ENCODE results near the gene GDI2. TPM values are rescaled to one million over a fixed set of nuclear protein-coding genes. Genes with fewer than 3 reads are reported as not detected.
"Not testable (repeated sequence)": the region's sequence is repeated elsewhere in the genome, so short reads cannot be mapped to it uniquely, and the experiment has no call there.

The GDI2 gene
- total RNA-seq, 6 experiments from 2014 or later, result 248 to 267 (median 259) TPM

GRCh38 chr10:5840314-5841307, 27.4 kb upstream of the GDI2 start:
- no peaks in the 10 kb centered on the region for H3K9me3 Mint-ChIP-seq
- DNase-seq, result no peak
- H3K4me1 Mint-ChIP-seq (ENCODE audit: low read depth), result peaks cover 13% of the 10 kb centered on the region
- H3K27me3 Mint-ChIP-seq (ENCODE audit: insufficient read depth), result peaks cover 4% of the 10 kb centered on the region
- no peaks in the 10 kb centered on the region for H3K36me3 Mint-ChIP-seq (ENCODE audit: low read depth)
- H3K27ac Mint-ChIP-seq, result no peak overlapping the region
- no peak overlapping the region for H3K4me3 Mint-ChIP-seq
- TF ChIP-seq, protein P1, sequence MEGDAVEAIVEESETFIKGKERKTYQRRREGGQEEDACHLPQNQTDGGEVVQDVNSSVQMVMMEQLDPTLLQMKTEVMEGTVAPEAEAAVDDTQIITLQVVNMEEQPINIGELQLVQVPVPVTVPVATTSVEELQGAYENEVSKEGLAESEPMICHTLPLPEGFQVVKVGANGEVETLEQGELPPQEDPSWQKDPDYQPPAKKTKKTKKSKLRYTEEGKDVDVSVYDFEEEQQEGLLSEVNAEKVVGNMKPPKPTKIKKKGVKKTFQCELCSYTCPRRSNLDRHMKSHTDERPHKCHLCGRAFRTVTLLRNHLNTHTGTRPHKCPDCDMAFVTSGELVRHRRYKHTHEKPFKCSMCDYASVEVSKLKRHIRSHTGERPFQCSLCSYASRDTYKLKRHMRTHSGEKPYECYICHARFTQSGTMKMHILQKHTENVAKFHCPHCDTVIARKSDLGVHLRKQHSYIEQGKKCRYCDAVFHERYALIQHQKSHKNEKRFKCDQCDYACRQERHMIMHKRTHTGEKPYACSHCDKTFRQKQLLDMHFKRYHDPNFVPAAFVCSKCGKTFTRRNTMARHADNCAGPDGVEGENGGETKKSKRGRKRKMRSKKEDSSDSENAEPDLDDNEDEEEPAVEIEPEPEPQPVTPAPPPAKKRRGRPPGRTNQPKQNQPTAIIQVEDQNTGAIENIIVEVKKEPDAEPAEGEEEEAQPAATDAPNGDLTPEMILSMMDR (IDR thresholded peaks at IDR 0.05), result no peak

- H3K4me1 Mint-ChIP-seq (ENCODE audit: low read depth); H3K4me3 Mint-ChIP-seq; H3K27me3 Mint-ChIP-seq (ENCODE audit: insufficient read depth); DNase-seq; H3K36me3 Mint-ChIP-seq (ENCODE audit: low read depth); H3K27ac Mint-ChIP-seq; H3K9me3 Mint-ChIP-seq: not testable (repeated sequence)
These were observed 22.9 kb upstream of the GDI2 start for GRCh38 chr10:5836181-5836580.

DNA sequence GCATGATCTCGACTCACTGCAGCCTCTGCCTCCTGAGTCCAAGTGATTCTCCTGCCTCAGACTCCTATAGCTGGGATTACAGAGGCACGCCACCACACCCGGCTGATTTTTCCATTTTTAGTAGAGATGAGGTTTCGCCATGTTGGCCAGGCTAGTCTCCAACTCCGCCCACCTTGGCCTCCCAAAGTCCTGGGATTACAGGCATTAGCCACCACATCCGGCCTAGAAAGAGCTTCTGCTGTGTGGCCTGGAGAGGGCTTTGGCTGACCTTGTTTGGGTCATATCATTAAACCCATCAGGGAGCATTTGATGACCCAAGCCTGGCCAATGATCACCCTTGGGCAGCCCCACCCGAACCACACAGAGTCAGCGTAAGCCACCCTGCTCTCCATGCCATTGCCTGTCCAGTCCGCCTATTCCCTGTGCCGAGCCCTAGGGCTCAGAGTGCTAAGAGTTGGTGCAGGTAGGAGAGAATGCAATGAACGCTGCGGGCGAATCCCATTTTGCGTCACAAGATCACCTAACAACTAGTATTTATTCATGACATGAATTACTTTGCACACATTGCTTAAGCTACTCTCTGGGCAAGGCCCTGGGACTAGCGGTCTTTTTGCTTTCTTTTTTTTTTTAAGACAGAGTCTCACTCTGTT, 22.3 kb upstream of the GDI2 start:
- DNase-seq, result no peak
- H3K4me3 Mint-ChIP-seq, result no peak overlapping the region
- peaks cover 5% of the 10 kb centered on the region for H3K27me3 Mint-ChIP-seq (ENCODE audit: insufficient read depth)
- H3K4me1 Mint-ChIP-seq (ENCODE audit: low read depth), result peaks cover 5% of the 10 kb centered on the region; the same call in 1 of the 2 replicates
- no peaks in the 10 kb centered on the region for H3K9me3 Mint-ChIP-seq
- TF ChIP-seq, protein P1 (IDR thresholded peaks at IDR 0.05), result no peak
- H3K27ac Mint-ChIP-seq, result no peak overlapping the region
- no peaks in the 10 kb centered on the region for H3K36me3 Mint-ChIP-seq (ENCODE audit: low read depth)

GRCh38 chr10:5833814-5834213, 20.6 kb upstream of the GDI2 start:
- TF ChIP-seq, protein P1 (IDR thresholded peaks at IDR 0.05), result no peak
- Mint-ChIP-seq H3K27me3 (ENCODE audit: insufficient read depth) (peaks cover 5% of the 10 kb centered on the region; the same call in 1 of the 2 replicates), H3K36me3 (ENCODE audit: low read depth) (no peaks in the 10 kb centered on the region), H3K4me1 (ENCODE audit: low read depth) (peaks cover 9% of the 10 kb centered on the region; the same call in 1 of the 2 replicates), H3K27ac (no peak overlapping the region), H3K9me3 (no peaks in the 10 kb centered on the region), H3K4me3 (peak overlapping the region; percentile 29; the same call in 1 of the 2 replicates)
- no peak for DNase-seq

- Mint-ChIP-seq H3K27ac (no peak overlapping the region), H3K27me3 (ENCODE audit: insufficient read depth) (peaks cover 5% of the 10 kb centered on the region; the same call in 1 of the 2 replicates), H3K4me3 (no peak overlapping the region), H3K9me3 (no peaks in the 10 kb centered on the region), H3K36me3 (ENCODE audit: low read depth) (no peaks in the 10 kb centered on the region), H3K4me1 (ENCODE audit: low read depth) (peaks cover 10% of the 10 kb centered on the region; the same call in 1 of the 2 replicates)
- TF ChIP-seq, protein P1 (IDR thresholded peaks at IDR 0.05), result no peak
- DNase-seq, result no peak
These were observed 19.7 kb upstream of the GDI2 start for GRCh38 chr10:5832946-5833345.

- H3K27ac Mint-ChIP-seq, result no peak overlapping the region
- H3K36me3 Mint-ChIP-seq (ENCODE audit: low read depth), result no peaks in the 10 kb centered on the region
- H3K4me1 Mint-ChIP-seq (ENCODE audit: low read depth), result peaks cover 10% of the 10 kb centered on the region; the same call in 1 of the 2 replicates
- TF ChIP-seq, protein P1 (IDR thresholded peaks at IDR 0.05), result no peak
- peaks cover 5% of the 10 kb centered on the region; the same call in 1 of the 2 replicates for H3K27me3 Mint-ChIP-seq (ENCODE audit: insufficient read depth)
- H3K9me3 Mint-ChIP-seq, result no peaks in the 10 kb centered on the region
- no peak overlapping the region for H3K4me3 Mint-ChIP-seq
- no peak for DNase-seq
These were observed 18.2 kb upstream of the GDI2 start for GRCh38 chr10:5831446-5831782.
